Measurements from ENCODE around the gene SKI.

Gene SKI

DNA sequence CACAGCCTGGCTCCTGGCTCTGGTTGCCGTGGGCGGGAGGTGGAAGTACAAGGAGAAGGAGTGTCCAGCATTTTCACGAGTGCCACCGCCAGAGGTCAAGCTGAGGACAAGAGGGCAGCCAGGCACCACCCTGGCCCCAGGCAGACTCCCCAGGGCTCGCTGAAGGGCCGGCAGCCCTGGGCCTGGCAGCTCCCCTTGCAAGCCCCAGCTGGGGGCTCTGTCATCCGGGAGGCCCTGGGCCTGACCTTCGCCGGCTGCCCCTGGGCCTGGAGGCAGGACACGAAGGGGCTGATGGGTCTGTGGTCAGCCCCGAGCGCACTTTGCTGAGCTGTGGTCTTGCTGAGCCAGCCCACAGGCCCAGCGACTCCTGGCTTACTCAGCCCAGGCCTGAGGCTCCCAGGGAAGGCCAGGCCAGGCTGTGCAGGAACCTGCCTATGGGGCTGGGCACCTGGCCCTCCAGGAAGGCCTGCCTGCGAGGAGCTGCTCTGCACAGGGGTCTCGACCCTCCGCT lies 88.4 kb downstream of the SKI start:
- no peaks in the 10 kb centered on the region for H3K36me3 ChIP-seq (ENCODE audit: insufficient read depth, insufficient read length, low read length)
- H3K4me3 ChIP-seq (ENCODE audit: insufficient read length, low read depth), result no peak overlapping the region
- peaks cover 38% of the 10 kb centered on the region for H3K4me1 ChIP-seq (ENCODE audit: insufficient read depth, insufficient read length)
- TF ChIP-seq SUZ12 (IDR thresholded peaks at IDR 0.05; ENCODE audit: extremely low read depth, insufficient read depth, insufficient read length), result no peak
- no peak for TF ChIP-seq YY1 (IDR thresholded peaks at IDR 0.05; ENCODE audit: insufficient read depth, insufficient read length)
- TF ChIP-seq ZNF274 (IDR thresholded peaks at IDR 0.05; ENCODE audit: low read depth, low read length), result no peak
- no peak for DNase-seq (ENCODE audit: low read depth, low spot score)
- peak overlapping the region; percentile 67 for H3K9ac ChIP-seq (ENCODE audit: insufficient read length, low read depth)
- no peaks in the 10 kb centered on the region for H3K27me3 ChIP-seq (ENCODE audit: insufficient read depth, insufficient read length)
- H3K9me3 ChIP-seq (ENCODE audit: insufficient read depth, low read length), result no peaks in the 10 kb centered on the region

DNA sequence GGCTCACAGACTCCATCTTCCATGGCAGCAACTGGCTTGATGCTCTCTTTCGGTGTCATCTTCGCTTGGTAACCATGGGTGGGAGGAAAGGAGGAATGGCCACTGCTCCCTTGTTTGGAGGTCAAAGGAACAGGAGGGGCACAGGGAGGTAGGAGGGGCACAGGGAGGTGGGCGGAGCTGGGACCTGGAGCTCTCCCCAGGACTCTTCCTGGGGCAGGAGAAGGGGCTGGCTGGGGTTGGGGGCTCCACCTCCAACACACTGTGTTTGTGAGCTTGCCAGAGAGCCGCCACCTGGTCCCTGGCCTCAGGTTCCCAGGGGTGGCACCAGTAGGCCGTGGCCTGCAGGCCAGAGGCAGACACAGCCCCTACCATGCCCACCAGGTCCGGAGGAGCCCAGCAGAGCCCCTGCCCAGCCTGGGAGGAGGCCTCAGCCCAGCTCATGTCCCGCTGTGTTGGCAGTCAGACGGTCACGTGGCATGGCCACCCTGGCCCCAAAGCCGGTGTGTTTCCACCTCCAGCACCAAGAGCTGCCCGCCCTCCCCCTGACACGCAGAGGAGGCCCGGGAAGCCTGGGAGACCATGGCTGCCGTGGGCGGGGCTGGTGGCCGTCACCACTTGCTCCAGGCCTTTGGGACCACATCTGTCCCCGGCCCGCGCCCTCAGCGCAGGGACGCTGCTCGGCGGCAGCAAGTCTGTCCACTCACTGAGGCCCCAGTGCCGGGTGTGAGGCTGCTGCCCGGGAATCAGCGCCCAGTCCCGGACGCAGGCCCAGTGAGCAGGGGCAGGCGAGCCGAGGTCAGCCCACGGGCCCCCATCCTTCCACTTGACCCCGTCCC lies 89.3 kb downstream of the SKI start:
- H3K4me3 ChIP-seq (ENCODE audit: insufficient read length, low read depth), result no peak overlapping the region
- no peak for DNase-seq (ENCODE audit: low read depth, low spot score)
- no peaks in the 10 kb centered on the region for H3K9me3 ChIP-seq (ENCODE audit: insufficient read depth, low read length)
- TF ChIP-seq YY1 (IDR thresholded peaks at IDR 0.05; ENCODE audit: insufficient read depth, insufficient read length) (no peak), ZNF274 (IDR thresholded peaks at IDR 0.05; ENCODE audit: low read depth, low read length) (no peak), SUZ12 (IDR thresholded peaks at IDR 0.05; ENCODE audit: extremely low read depth, insufficient read depth, insufficient read length) (no peak)
- no peaks in the 10 kb centered on the region for H3K36me3 ChIP-seq (ENCODE audit: insufficient read depth, insufficient read length, low read length)
- peaks cover 36% of the 10 kb centered on the region for H3K4me1 ChIP-seq (ENCODE audit: insufficient read depth, insufficient read length)
- H3K27me3 ChIP-seq (ENCODE audit: insufficient read depth, insufficient read length), result no peaks in the 10 kb centered on the region
- H3K9ac ChIP-seq (ENCODE audit: insufficient read length, low read depth), result no peak overlapping the region

DNA sequence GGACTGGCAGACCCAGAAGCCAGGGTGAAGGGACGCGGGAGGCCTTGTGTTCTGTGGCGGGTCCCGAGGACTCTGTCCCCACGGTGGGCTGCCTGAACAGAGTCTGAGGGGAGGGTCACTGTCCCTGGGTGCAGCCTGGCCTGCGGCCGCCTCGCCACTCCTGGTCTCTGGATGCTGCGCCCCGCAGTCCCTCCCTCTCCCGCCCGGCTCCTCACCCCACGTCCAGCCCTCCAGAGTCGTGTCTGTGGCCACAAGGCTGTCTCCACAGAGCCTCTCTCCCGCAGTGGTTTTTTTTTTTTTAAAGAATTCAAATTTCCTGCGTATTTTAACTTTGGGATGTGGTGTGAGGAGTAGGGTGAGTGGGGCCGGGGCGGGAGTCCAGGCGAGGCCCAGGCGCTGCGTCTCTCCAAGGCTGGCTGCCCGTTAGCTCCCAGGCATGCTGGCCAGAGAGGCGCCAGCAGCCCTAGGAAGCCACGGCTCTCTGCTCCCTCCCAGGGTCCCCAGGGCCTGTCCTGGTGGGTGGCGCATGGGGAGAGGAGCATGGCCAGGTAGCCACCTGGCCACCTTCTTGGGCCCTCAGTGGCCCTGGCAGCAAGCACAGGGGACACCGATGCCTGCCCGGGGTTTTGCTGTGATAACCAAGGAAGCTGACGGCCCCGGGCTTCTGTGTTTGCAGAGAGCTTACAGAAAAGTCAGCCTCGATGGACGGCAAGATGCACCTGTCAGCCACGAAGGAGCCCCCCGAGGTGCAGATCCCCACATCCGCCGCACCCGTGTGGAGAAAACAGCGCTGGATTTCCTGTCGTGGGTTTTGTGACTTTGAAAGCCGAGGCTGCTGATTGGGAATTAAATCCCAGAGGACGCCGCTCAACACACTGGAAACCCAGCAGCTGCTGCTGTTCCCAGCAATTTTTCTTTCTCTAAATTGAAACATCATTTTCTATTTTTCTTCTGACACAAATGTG lies 90.5 kb downstream of the SKI start:
- TF ChIP-seq YY1 (IDR thresholded peaks at IDR 0.05; ENCODE audit: insufficient read depth, insufficient read length) (no peak), ZNF274 (IDR thresholded peaks at IDR 0.05; ENCODE audit: low read depth, low read length) (no peak), SUZ12 (IDR thresholded peaks at IDR 0.05; ENCODE audit: extremely low read depth, insufficient read depth, insufficient read length) (no peak)
- H3K9me3 ChIP-seq (ENCODE audit: insufficient read depth, low read length), result no peaks in the 10 kb centered on the region
- H3K4me3 ChIP-seq (ENCODE audit: insufficient read length, low read depth), result no peak overlapping the region
- no peak for DNase-seq (ENCODE audit: low read depth, low spot score)
- H3K36me3 ChIP-seq (ENCODE audit: insufficient read depth, insufficient read length, low read length), result no peaks in the 10 kb centered on the region
- H3K9ac ChIP-seq (ENCODE audit: insufficient read length, low read depth), result no peak overlapping the region
- peaks cover 3% of the 10 kb centered on the region for H3K27me3 ChIP-seq (ENCODE audit: insufficient read depth, insufficient read length)
- H3K4me1 ChIP-seq (ENCODE audit: insufficient read depth, insufficient read length), result peaks cover 35% of the 10 kb centered on the region

DNA sequence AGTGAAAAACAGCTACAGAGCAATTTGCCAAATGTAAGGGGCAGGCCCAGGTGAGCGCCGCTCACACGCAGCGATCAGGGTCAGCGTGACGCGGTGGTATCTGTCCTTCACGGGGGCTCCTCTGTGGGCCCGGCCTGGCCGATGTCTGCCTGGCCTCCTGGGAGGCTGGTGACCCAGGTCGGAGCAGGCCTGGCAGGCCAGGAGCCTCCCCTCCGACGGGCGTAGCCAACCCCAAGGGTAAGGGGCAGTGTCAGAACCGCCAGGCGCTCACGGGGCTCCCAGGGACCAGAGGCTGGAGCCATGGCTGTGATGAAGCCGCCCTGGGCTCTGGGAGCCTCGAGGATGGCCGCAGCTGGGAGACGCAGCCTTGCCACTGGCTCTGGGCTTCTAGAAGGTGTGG lies 91.2 kb downstream of the SKI start:
- Histone ChIP-seq H3K9me3 (ENCODE audit: insufficient read depth, low read length) (no peaks in the 10 kb centered on the region), H3K36me3 (ENCODE audit: insufficient read depth, insufficient read length, low read length) (no peaks in the 10 kb centered on the region), H3K27me3 (ENCODE audit: insufficient read depth, insufficient read length) (peaks cover 9% of the 10 kb centered on the region), H3K4me1 (ENCODE audit: insufficient read depth, insufficient read length) (peaks cover 32% of the 10 kb centered on the region), H3K9ac (ENCODE audit: insufficient read length, low read depth) (no peak overlapping the region), H3K4me3 (ENCODE audit: insufficient read length, low read depth) (no peak overlapping the region)
- no peak for TF ChIP-seq YY1 (IDR thresholded peaks at IDR 0.05; ENCODE audit: insufficient read depth, insufficient read length)
- no peak for TF ChIP-seq SUZ12 (IDR thresholded peaks at IDR 0.05; ENCODE audit: extremely low read depth, insufficient read depth, insufficient read length)
- no peak for TF ChIP-seq ZNF274 (IDR thresholded peaks at IDR 0.05; ENCODE audit: low read depth, low read length)
- no peak for DNase-seq (ENCODE audit: low read depth, low spot score)

DNA sequence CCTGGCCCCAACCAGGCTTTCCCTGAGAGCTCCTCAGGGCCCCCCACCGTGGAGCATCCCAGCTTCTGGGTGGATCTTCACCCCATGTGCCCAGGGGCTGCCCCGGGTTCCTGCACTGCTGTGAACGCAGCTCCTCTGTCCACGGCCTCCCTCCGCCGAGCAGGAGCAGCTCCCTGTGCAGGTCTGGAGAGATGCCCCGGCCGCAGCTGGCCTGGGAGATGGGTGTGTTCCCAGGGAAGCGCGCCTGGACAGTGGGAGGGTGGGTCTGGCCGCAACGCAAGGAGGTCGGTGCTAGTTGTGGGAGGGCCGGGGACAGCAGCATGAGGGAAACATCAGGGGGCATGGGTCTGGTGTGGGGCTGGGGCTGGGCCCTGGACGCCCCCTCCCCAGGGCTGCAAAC lies 91.9 kb downstream of the SKI start:
- Histone ChIP-seq H3K9me3 (ENCODE audit: insufficient read depth, low read length) (no peaks in the 10 kb centered on the region), H3K4me3 (ENCODE audit: insufficient read length, low read depth) (no peak overlapping the region), H3K27me3 (ENCODE audit: insufficient read depth, insufficient read length) (peaks cover 16% of the 10 kb centered on the region), H3K36me3 (ENCODE audit: insufficient read depth, insufficient read length, low read length) (no peaks in the 10 kb centered on the region), H3K4me1 (ENCODE audit: insufficient read depth, insufficient read length) (peaks cover 32% of the 10 kb centered on the region), H3K9ac (ENCODE audit: insufficient read length, low read depth) (no peak overlapping the region)
- no peak for DNase-seq (ENCODE audit: low read depth, low spot score)
- TF ChIP-seq YY1 (IDR thresholded peaks at IDR 0.05; ENCODE audit: insufficient read depth, insufficient read length) (no peak), SUZ12 (IDR thresholded peaks at IDR 0.05; ENCODE audit: extremely low read depth, insufficient read depth, insufficient read length) (no peak), ZNF274 (IDR thresholded peaks at IDR 0.05; ENCODE audit: low read depth, low read length) (no peak)

DNA sequence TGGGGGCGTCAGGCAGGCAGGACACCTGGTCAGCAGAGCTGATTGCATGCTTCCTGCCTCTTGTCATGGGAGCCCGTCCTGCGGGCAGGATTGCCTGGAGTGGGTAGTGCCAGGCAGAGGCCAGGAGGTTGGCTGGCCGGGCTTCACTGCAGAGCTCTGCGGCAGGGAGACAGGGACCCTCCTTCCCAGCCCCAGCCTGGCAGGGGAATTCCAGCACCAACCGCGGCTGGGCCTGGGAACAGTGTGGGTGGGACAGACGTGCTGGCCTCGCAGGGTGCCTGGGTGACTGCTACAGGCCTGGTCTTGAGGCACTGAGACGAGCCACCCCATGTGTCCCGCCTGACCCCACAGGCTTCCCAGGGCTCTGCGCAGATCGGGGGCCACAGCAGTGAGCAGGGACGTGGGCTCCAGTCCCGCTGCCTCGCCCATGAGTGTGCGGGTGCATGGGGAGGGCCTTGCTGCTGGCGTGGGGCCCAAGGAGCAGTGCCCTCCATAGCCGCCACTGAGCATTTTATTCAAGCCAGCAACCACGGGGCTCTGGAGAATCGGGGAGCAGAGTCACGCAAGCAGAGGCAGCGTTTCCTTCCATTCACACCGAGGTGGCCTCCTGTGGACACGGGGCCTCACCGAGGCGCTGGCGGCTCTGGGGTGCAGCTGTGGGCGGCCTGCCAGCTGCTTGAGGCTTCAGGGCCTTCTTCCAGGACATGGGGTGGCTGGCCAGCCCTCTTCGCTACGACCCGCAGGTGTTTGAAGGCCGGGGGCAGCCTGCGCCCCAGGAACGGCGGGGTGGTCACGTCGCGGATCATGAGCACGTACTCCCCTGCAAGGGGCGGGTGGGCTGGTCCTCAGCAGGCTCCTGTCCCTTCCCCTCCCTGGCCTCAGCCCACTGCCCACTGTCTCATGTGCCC lies 92.9 kb downstream of the SKI start:
- Histone ChIP-seq H3K4me1 (ENCODE audit: insufficient read depth, insufficient read length) (peaks cover 27% of the 10 kb centered on the region), H3K4me3 (ENCODE audit: insufficient read length, low read depth) (no peak overlapping the region), H3K27me3 (ENCODE audit: insufficient read depth, insufficient read length) (peaks cover 22% of the 10 kb centered on the region), H3K36me3 (ENCODE audit: insufficient read depth, insufficient read length, low read length) (no peaks in the 10 kb centered on the region), H3K9me3 (ENCODE audit: insufficient read depth, low read length) (no peaks in the 10 kb centered on the region), H3K9ac (ENCODE audit: insufficient read length, low read depth) (no peak overlapping the region)
- DNase-seq (ENCODE audit: low read depth, low spot score), result no peak
- TF ChIP-seq SUZ12 (IDR thresholded peaks at IDR 0.05; ENCODE audit: extremely low read depth, insufficient read depth, insufficient read length) (no peak), YY1 (IDR thresholded peaks at IDR 0.05; ENCODE audit: insufficient read depth, insufficient read length) (no peak), ZNF274 (IDR thresholded peaks at IDR 0.05; ENCODE audit: low read depth, low read length) (no peak)
